ENCODE measurements around the gene KY.

The KY gene

GRCh38 chr3:134619884-134620445 lies 30.9 kb downstream of the KY start:
- DNase-seq (ENCODE audit: low read depth in 2 of 2) = no peak

DNA sequence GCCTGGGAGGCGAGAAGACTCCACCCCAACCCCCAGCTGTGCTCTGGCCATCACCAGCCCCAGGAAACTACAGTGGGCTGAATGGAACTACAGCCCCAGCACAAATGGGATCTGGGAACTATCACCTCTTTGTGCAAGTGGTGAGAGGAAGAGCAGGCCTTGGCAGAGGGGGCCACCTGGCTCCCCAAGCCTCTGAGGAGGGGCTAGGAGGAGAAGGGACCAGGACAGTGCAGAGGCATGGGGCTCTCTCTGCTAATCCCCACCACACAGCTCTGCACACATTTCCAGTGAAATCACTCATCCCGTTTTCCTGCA lies 31.6 kb downstream of the KY start:
- DNase-seq (ENCODE audit: low read depth in 2 of 2) = no peak

- DNase-seq (ENCODE audit: low read depth in 2 of 2) = no peak
Measured at GRCh38 chr3:134618478-134619300, 32.1 kb downstream of the KY start.

- DNase-seq (ENCODE audit: low read depth in 2 of 2) = no peak
Measured at GRCh38 chr3:134617608-134618477, 33.0 kb downstream of the KY start.

- no peak for DNase-seq (ENCODE audit: low read depth in 2 of 2)
Measured at GRCh38 chr3:134615743-134616142, 35.1 kb downstream of the KY start.

- DNase-seq (ENCODE audit: low read depth in 2 of 2) = no peak
Measured at GRCh38 chr3:134614955-134615354, 35.9 kb downstream of the KY start.

GRCh38 chr3:134613006-134613520 lies 37.8 kb downstream of the KY start:
- DNase-seq (ENCODE audit: low read depth in 2 of 2) = no peak

- no peak for DNase-seq (ENCODE audit: low read depth in 2 of 2)
Measured at GRCh38 chr3:134611516-134611915, 39.3 kb downstream of the KY start.

DNA sequence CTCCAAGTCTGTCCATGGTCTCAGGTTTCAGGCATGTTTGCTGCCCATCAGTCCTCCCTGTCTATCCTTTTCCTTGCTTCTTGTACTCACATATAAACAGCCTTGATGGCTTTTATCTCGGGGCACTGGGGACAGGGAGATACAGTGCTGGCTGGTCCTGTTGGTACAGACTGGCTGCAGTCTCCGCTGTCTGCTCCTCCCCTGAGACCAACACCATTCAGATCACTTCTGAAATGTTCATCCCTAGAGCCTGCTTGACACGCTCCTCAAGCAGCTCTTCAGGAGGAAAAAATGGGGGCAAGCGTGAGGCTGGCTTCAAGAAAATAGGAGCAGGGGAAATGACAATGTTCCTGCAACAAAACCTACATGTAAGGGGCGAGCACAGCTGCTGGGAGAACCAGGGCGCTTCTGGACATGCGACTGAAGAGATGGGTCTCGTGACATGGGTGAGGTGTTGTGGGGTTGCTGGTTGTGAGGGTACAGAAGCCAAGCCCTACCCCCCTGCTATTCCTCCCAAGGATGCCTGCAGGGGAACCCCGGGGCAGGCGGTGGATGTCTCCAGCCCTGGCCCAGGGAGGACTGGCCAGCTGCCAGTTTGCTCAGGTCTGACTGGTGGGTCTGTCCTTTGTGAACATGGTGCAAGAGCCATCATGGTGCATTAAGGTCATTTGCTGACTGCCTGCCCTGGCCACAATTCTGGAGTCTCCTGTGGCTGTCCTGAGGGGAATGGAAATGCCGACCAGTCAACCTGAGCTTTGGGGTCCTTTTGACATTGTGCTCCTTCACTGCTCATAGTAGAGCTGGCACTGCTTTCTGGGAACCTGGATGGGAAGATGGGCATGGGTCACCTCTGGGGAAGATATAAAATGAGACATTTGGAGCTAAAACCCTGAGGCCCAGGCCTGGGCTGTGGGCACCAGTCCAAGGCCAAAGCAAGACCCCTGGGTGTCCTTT lies 40.1 kb downstream of the KY start:
- DNase-seq (ENCODE audit: low read depth in 2 of 2) = no peak

- DNase-seq (ENCODE audit: low read depth in 2 of 2) = no peak
Measured at GRCh38 chr3:134609821-134610431, 40.9 kb downstream of the KY start.

DNA sequence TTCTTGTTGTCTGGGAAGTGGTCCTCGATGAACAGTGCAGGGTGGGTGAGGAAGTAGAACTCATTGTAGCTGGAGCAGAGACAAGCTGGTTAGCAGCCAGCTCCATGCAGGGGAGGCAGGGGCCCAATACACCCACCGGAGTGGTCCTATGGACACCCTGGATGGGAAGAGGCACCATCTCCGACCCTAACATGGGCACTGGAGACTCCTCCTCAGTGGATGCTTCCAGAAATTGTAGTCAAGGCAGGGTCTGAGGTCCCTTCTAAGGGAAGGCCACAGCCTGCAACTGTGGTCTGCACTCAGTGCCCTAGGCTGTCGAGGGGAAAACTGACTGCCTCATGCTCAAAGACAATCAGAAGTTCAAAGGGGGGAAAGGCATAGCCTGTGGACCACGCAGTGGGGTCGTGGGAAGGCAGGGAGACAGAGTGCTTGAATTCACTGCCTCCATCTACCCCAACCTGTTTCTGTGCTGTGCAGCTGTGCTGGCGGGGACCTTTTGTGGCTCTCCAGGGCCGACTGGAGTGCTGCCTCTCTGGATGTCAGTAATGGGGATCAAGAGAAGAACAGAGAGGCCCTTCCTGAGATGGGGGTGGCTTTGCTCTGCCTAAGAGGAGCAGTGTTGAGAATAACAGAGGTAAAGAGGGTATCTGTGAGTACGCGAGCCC lies 41.9 kb downstream of the KY start:
- DNase-seq (ENCODE audit: low read depth in 2 of 2) = no peak

GRCh38 chr3:134608023-134608770 lies 42.6 kb downstream of the KY start:
- no peak for DNase-seq (ENCODE audit: low read depth in 2 of 2)

GRCh38 chr3:134607054-134608022 lies 43.5 kb downstream of the KY start:
- DNase-seq (ENCODE audit: low read depth in 2 of 2) = no peak

DNA sequence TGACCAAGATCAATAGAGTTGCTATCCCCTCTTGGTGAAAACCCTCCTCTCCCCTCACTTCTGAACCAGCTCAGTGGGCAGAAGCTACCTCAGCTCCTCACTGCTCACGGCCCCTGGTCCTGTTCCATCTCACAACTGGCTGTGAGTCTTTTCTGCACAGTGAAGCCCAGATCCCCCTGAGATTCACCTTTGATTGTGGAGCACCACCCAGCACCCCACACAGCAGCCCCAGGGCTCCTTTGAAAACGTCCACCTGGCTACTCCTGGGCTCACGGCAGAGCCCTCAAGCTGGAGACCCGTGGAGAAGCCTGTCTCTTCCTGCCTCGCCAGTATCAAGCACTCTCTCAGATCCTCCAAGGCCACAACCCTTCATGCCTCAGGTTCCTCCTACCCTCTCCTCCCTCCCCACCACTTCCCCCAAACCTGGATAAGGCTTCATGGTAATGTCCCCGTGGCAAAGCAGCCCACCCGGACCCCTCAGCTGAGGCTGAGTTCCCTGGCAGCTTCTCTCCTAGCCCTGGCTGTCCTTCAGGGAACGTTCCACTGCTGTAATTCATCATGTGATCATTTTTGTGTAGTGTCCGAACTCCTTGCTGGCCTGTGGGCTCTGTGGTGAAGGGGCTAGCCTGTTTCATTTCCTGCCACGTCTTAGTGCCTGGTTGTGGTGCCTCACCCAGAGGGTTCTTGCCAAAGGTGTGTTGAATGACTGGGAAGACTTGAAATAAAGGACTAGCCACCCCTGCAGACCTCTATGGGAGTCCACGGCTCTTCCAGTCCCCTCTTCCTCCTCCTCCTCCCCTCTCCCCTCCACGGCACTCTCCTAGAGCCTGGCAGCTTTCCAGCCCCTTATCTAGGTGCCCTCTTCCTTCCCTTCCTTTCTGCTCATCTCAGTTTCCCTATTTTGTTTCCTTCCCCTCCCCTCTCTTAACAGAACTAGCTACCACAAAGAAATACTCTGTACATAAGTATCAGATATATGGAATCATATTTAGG lies 44.5 kb downstream of the KY start:
- DNase-seq (ENCODE audit: low read depth in 2 of 2) = no peak

DNA sequence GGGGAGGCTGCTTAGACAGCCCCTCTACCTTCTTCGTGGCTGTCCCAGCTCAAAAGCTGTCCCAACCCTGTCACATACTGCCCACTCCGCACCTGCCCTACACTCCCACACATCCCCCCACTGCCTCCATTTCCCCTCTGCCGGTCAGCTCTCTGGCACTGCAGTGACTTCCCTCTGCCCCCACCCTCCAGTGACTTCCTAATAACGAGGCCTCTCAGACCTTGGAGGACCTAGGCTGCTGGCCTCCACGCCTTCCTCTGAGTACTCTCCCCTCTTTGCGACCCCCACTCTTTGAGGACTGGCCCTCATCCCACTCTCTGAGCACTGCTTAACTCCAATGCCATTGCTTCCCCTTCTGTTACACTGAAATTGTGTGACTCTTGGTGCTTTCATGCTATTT lies 45.3 kb downstream of the KY start:
- DNase-seq (ENCODE audit: low read depth in 2 of 2) = no peak

GRCh38 chr3:134603956-134604355 lies 46.9 kb downstream of the KY start:
- no peak for DNase-seq (ENCODE audit: low read depth in 2 of 2)

DNA sequence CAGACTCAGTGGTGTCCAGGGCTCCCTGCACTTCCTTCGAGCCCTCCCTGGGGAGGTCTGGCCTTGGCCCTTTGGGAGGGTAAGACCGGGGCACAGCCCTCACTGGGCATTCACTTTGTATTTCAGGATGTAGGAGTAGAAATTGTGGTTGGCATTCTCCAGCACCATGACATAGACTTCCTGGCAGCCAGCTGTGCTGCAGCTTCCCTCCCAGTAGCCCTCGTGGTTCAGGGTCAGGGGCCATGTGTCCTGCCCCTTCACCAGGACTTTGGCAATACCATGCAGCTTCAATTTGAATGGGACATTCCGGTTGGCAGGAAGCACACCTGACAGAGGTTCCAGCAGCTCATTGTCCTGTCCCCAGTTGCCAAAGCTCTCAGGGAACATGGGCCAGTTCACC lies 47.3 kb downstream of the KY start:
- DNase-seq (ENCODE audit: low read depth in 2 of 2) = no peak
